HEK293 (cell line): Measurements from ENCODE around the gene CLDN8.

Experiments
- CTCF ChIA-PET: fragments of 350-600 bp; formaldehyde crosslinking; extraction: SDS; loops from one replicate; lab custom pipeline; 2021; ENCODE audit warnings: antibody characterized with exemption; lab: Yijun Ruan, JAX
- POLR2A ChIA-PET: fragments of 300-600 bp; formaldehyde crosslinking; extraction: SDS; loops from one replicate; lab custom pipeline; 2020; ENCODE audit warnings: antibody characterized with exemption, inconsistent platforms; lab: Yijun Ruan, JAX
- H3K27ac ChIP-seq: fragments of 200-500 bp; sonication (Bioruptor generic); 2 replicates; pipeline ENCODE4 v1.5.1; 2014; ENCODE audit warnings: low read depth, low read length, control low read depth, inconsistent platforms; ENCODE audit errors: extremely low read depth
- H3K36me3 ChIP-seq, 2 experiments: fragments of 200-500 bp in 1 of 2; sonication (Bioruptor generic) in 1 of 2; 1 replicate in 1 of 2; 2 replicates in 1 of 2; pipeline ENCODE4 v1.5.1; 2014 to 2017; ENCODE audit warnings: inconsistent platforms in 2 of 2, low read length in 2 of 2; ENCODE audit not compliant: control insufficient read depth in 2 of 2, insufficient read depth in 1 of 2
- H3K4me1 ChIP-seq: fragments of 200-500 bp; sonication (Bioruptor generic); 2 replicates; pipeline ENCODE4 v1.5.1; 2014; ENCODE audit warnings: mild to moderate bottlenecking, low read length, inconsistent platforms; ENCODE audit not compliant: control insufficient read depth, insufficient read depth
- H3K4me3 ChIP-seq: 2 replicates; pipeline ENCODE4 v1.5.1; 2011; ENCODE audit warnings: low read depth, mild to moderate bottlenecking, control low read depth, low read length, moderate library complexity
- H3K9me3 ChIP-seq: fragments of 200-500 bp; sonication (Bioruptor generic); 2 replicates; pipeline ENCODE4 v1.5.1; 2014; ENCODE audit warnings: low read depth, low read length, inconsistent platforms; ENCODE audit not compliant: control insufficient read depth, insufficient read depth
- HOXD13 ChIP-seq: sonication (generic); formaldehyde crosslinking; IDR thresholded peaks from 2 replicates; pipeline ENCODE4 v1.8.0; 2022; ENCODE audit warnings: missing genetic modification reagents, borderline replicate concordance
- KLF10 ChIP-seq: fragments of 450-650 bp; IDR thresholded peaks from 2 replicates; pipeline ENCODE4 v1.5.1; 2018; ENCODE audit warnings: missing biosample characterization, mild to moderate bottlenecking, missing genetic modification characterization
- KLF9 ChIP-seq: fragments of 450-650 bp; formaldehyde crosslinking; IDR thresholded peaks from 2 replicates; pipeline ENCODE4 v1.5.1; 2016; ENCODE audit warnings: missing biosample characterization, missing genetic modification characterization, low read depth
- OSR2 ChIP-seq: fragments of 450-650 bp; formaldehyde crosslinking; IDR thresholded peaks from 2 replicates; pipeline ENCODE4 v1.5.1; 2016; ENCODE audit warnings: missing biosample characterization, missing genetic modification characterization
- PRDM1 ChIP-seq: fragments of 450-650 bp; formaldehyde crosslinking; IDR thresholded peaks from 2 replicates; pipeline ENCODE4; 2016; ENCODE audit warnings: missing biosample characterization, missing genetic modification characterization
- SALL2 ChIP-seq: fragments of 450-650 bp; formaldehyde crosslinking; IDR thresholded peaks from 2 replicates; pipeline ENCODE4 v1.5.0; 2017; ENCODE audit warnings: missing biosample characterization, mild to moderate bottlenecking, missing genetic modification characterization, borderline replicate concordance
- ZNF23 ChIP-seq: fragments of 450-650 bp; formaldehyde crosslinking; IDR thresholded peaks from 2 replicates; pipeline ENCODE4 v1.5.1; 2016; ENCODE audit warnings: missing biosample characterization, missing genetic modification characterization, borderline replicate concordance
- ZNF404 ChIP-seq: fragments of 450-650 bp; formaldehyde crosslinking; IDR thresholded peaks from 2 replicates; pipeline ENCODE4 v1.5.1; 2017; ENCODE audit warnings: missing biosample characterization, missing genetic modification characterization
- ZNF473 ChIP-seq: fragments of 450-650 bp; formaldehyde crosslinking; IDR thresholded peaks from 2 replicates; pipeline ENCODE4 v1.5.1; 2017; ENCODE audit warnings: missing biosample characterization, missing genetic modification characterization
- ZNF521 ChIP-seq: fragments of 450-650 bp; formaldehyde crosslinking; IDR thresholded peaks from 2 replicates; pipeline ENCODE4 v1.5.1; 2017; ENCODE audit warnings: missing biosample characterization, mild to moderate bottlenecking, missing genetic modification characterization
- ZNF529 ChIP-seq: fragments of 450-650 bp; formaldehyde crosslinking; IDR thresholded peaks from 2 replicates; pipeline ENCODE4 v1.5.1; 2017; ENCODE audit warnings: missing genetic modification characterization, missing biosample characterization; ENCODE audit not compliant: insufficient replicate concordance
- ZNF555 ChIP-seq: fragments of 450-650 bp; formaldehyde crosslinking; conservative IDR thresholded peaks from 2 replicates; pipeline ENCODE4 v1.5.1; 2017; ENCODE audit warnings: missing biosample characterization, mild to moderate bottlenecking, missing genetic modification characterization, inconsistent platforms
- ZNF623 ChIP-seq: fragments of 450-650 bp; formaldehyde crosslinking; IDR thresholded peaks from 2 replicates; pipeline ENCODE4 v1.5.1; 2016; ENCODE audit warnings: missing biosample characterization, missing genetic modification characterization
- ZNF677 ChIP-seq: fragments of 450-650 bp; IDR thresholded peaks from 2 replicates; pipeline ENCODE4 v1.5.0; 2018; ENCODE audit warnings: missing biosample characterization, mild to moderate bottlenecking, missing genetic modification characterization, moderate library complexity
- ZNF701 ChIP-seq: fragments of 450-650 bp; formaldehyde crosslinking; IDR thresholded peaks from 2 replicates; pipeline ENCODE4 v1.5.1; 2016; ENCODE audit warnings: missing biosample characterization, missing genetic modification characterization
- ZNF76 ChIP-seq: fragments of 450-650 bp; formaldehyde crosslinking; IDR thresholded peaks from 2 replicates; pipeline ENCODE4; 2016; ENCODE audit warnings: low read depth, missing biosample characterization, missing genetic modification characterization, borderline replicate concordance
- ZNF791 ChIP-seq: fragments of 450-650 bp; formaldehyde crosslinking; IDR thresholded peaks from 2 replicates; pipeline ENCODE4 v1.5.1; 2016; ENCODE audit warnings: missing biosample characterization, missing genetic modification characterization
- ZXDB ChIP-seq: fragments of 450-650 bp; formaldehyde crosslinking; IDR thresholded peaks from 2 replicates; pipeline ENCODE4 v1.5.1; 2016; ENCODE audit warnings: missing biosample characterization, missing genetic modification characterization
- TF ChIP-seq, protein P1 (sequence below): fragments of 450-650 bp; formaldehyde crosslinking; IDR thresholded peaks from 2 replicates; pipeline ENCODE4 v1.5.1; 2016; ENCODE audit warnings: missing biosample characterization, missing genetic modification characterization, low read depth
- TF ChIP-seq, protein P2 (sequence below): sonication (generic); formaldehyde crosslinking; IDR thresholded peaks from 2 replicates; pipeline ENCODE4 v1.8.1; 2022; ENCODE audit warnings: mild to moderate bottlenecking, moderate library complexity, missing genetic modification reagents
- TF ChIP-seq, protein P3 (sequence below): fragments of 450-650 bp; formaldehyde crosslinking; IDR thresholded peaks from 2 replicates; pipeline ENCODE4 v1.5.1; 2017; ENCODE audit warnings: missing biosample characterization, missing genetic modification characterization
- TF ChIP-seq, protein P4 (sequence below): fragments of 450-650 bp; formaldehyde crosslinking; IDR thresholded peaks from 2 replicates; pipeline ENCODE4 v1.5.1; 2016; ENCODE audit warnings: missing biosample characterization, missing genetic modification characterization, borderline replicate concordance

The CLDN8 gene

DNA sequence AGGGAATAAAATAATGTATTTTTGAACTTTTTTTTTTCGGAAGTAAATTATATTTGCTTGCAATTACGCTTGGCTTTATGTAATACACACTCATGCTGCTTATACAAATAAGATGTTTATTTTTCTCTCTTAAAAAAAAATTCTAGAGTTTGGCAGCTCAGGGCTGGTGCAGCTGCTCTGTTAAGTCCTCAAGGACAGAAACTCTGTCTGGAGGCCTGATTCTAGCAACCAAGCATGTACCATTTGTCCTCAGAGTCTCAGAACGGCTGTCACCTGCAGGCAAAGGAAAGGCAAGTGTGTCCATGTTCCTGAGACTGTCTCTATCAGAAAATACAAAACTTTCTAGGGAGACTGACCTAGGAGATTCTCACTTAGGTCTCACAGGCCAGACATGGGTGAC, 26.1 kb downstream of the CLDN8 start:
- Histone ChIP-seq H3K4me3 (no peak overlapping the region), H3K9me3 (no peaks in the 10 kb centered on the region), H3K27ac (no peak overlapping the region), H3K4me1 (no peaks in the 10 kb centered on the region), H3K36me3 (no peaks in the 10 kb centered on the region)
- CTCF ChIA-PET, result no interaction called here
- POLR2A ChIA-PET, result no interaction called here
- no peak for TF ChIP-seq KLF10 (tag by site-specific recombination)
- no peak for TF ChIP-seq ZNF623 (tag by site-specific recombination)
- no peak for TF ChIP-seq ZNF677 (tag by site-specific recombination)
- TF ChIP-seq ZNF473, result no peak
- TF ChIP-seq KLF9 (tag by site-specific recombination), result no peak
- TF ChIP-seq, protein P1, sequence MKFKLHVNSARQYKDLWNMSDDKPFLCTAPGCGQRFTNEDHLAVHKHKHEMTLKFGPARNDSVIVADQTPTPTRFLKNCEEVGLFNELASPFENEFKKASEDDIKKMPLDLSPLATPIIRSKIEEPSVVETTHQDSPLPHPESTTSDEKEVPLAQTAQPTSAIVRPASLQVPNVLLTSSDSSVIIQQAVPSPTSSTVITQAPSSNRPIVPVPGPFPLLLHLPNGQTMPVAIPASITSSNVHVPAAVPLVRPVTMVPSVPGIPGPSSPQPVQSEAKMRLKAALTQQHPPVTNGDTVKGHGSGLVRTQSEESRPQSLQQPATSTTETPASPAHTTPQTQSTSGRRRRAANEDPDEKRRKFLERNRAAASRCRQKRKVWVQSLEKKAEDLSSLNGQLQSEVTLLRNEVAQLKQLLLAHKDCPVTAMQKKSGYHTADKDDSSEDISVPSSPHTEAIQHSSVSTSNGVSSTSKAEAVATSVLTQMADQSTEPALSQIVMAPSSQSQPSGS, result no peak

DNA sequence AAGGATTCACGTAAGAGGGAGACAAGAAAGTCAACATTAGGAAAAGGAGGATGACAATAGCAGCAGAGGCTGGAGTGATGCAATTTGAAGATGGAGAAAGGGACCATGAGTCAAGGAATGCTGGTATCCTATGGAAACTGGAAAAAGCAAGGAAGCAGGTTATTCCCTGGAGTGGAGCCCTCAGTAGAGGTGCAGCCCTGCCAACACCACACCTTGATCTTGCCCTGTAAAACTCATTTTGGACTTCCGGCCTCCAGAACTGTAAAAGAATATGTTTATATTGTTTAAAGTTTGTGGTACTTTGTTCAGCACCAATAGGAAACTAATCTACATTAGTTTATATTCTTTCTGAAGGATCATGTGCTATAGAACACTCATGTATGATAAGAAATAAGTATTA, 29.7 kb downstream of the CLDN8 start:
- ChIA-PET CTCF (interaction anchor here (1.3 to 2.7 kb wide), 3 partner anchors 8 to 141 kb away, joined by 4 to 7 read pairs (median 4); no protein-coding TSS in a partner anchor), POLR2A (no interaction called here)
- no peaks in the 10 kb centered on the region for H3K9me3 ChIP-seq
- H3K27ac ChIP-seq, result no peak overlapping the region
- no peak overlapping the region for H3K4me3 ChIP-seq
- H3K36me3 ChIP-seq, result no peaks in the 10 kb centered on the region
- H3K4me1 ChIP-seq, result no peaks in the 10 kb centered on the region
- TF ChIP-seq PRDM1 (tag by site-specific recombination) (no peak), ZNF404 (tag by site-specific recombination) (no peak), ZXDB (tag by site-specific recombination) (no peak), ZNF701 (no peak), ZNF529 (tag by site-specific recombination) (no peak), ZNF521 (tag by site-specific recombination) (no peak), ZNF791 (tag by site-specific recombination) (no peak), HOXD13 (CRISPR knock-in tag) (no peak), SALL2 (tag by site-specific recombination) (no peak), OSR2 (tag by site-specific recombination) (no peak), ZNF555 (tag by site-specific recombination) (no peak), ZNF23 (tag by site-specific recombination) (no peak), ZNF76 (tag by site-specific recombination) (no peak)
- TF ChIP-seq, protein P2, sequence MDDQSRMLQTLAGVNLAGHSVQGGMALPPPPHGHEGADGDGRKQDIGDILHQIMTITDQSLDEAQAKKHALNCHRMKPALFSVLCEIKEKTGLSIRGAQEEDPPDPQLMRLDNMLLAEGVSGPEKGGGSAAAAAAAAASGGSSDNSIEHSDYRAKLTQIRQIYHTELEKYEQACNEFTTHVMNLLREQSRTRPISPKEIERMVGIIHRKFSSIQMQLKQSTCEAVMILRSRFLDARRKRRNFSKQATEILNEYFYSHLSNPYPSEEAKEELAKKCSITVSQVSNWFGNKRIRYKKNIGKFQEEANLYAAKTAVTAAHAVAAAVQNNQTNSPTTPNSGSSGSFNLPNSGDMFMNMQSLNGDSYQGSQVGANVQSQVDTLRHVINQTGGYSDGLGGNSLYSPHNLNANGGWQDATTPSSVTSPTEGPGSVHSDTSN (CRISPR knock-in tag), result no peak
- TF ChIP-seq, protein P3, sequence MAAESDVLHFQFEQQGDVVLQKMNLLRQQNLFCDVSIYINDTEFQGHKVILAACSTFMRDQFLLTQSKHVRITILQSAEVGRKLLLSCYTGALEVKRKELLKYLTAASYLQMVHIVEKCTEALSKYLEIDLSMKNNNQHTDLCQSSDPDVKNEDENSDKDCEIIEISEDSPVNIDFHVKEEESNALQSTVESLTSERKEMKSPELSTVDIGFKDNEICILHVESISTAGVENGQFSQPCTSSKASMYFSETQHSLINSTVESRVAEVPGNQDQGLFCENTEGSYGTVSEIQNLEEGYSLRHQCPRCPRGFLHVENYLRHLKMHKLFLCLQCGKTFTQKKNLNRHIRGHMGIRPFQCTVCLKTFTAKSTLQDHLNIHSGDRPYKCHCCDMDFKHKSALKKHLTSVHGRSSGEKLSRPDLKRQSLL (tag by site-specific recombination), result no peak
- TF ChIP-seq, protein P4, sequence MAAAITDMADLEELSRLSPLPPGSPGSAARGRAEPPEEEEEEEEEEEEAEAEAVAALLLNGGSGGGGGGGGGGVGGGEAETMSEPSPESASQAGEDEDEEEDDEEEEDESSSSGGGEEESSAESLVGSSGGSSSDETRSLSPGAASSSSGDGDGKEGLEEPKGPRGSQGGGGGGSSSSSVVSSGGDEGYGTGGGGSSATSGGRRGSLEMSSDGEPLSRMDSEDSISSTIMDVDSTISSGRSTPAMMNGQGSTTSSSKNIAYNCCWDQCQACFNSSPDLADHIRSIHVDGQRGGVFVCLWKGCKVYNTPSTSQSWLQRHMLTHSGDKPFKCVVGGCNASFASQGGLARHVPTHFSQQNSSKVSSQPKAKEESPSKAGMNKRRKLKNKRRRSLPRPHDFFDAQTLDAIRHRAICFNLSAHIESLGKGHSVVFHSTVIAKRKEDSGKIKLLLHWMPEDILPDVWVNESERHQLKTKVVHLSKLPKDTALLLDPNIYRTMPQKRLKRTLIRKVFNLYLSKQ (tag by site-specific recombination), result no peak
